Tibial artery (tissue), 4 donors: ENCODE measurements around the gene RAP1GAP2.
A peak's percentile ranks its signal among the peaks of the same experiment; 100 is the strongest.
"Not testable (repeated sequence)": the region's sequence is repeated elsewhere in the genome, so short reads cannot be mapped to it uniquely, and the experiment has no call there.

ENCODE experiments used
- DNase-seq, 2 donors: peaks; one replicate each; pipeline ENCODE4 v3.0.0-alpha.2; 2019
- H3K27ac ChIP-seq, 2 donors: fragments of 200-600 bp; sonication (generic) in 1 of 2; 1 replicate in 1 of 2; 2 replicates in 1 of 2; pipeline ENCODE4 v1.5.1; 2018 to 2019; ENCODE audit warnings: mild to moderate bottlenecking in 1 of 2
- H3K27me3 ChIP-seq, 2 donors: fragments of 200-600 bp; sonication (generic) in 1 of 2; one replicate each; pipeline versions ENCODE4 v1.5.1 to v1.6.0; 2016 to 2019
- H3K36me3 ChIP-seq, 3 donors: fragments of 200-600 bp; sonication (generic) in 2 of 3; one replicate each; pipeline ENCODE4 v1.5.1; 2016 to 2019; ENCODE audit warnings: mild to moderate bottlenecking in 2 of 3
- H3K4me1 ChIP-seq, 4 donors: fragments of 200-600 bp; sonication (generic) in 2 of 4; 1 replicate in 3 of 4; 2 replicates in 1 of 4; pipeline ENCODE4 v1.5.1; 2016 to 2019
- H3K4me3 ChIP-seq, 2 donors: fragments of 200-600 bp; sonication (generic) in 1 of 2; 1 replicate in 1 of 2; 2 replicates in 1 of 2; pipeline ENCODE4 v1.5.1; 2018 to 2019; ENCODE audit warnings: mild to moderate bottlenecking in 2 of 2
- H3K9me3 ChIP-seq, 3 donors: fragments of 200-600 bp; sonication (generic) in 1 of 3; one replicate each; pipeline ENCODE4 v1.5.1; 2016 to 2019
- intact Hi-C: fragments of 100-400 bp; cut with DNase I; formaldehyde crosslinking; loops from one replicate; pipeline ENCODE4 v1.15.0; 2023; ENCODE audit warnings: low total_unique reads
- TF ChIP-seq, protein P1 (sequence below), 2 experiments: fragments of 200-600 bp in 1 of 2; fragments of 450-650 bp in 1 of 2; IDR thresholded peaks; one replicate each; pipeline ENCODE4 v1.5.1; 2017 to 2019; ENCODE audit warnings: antibody characterized with exemption in 2 of 2, mild to moderate bottlenecking in 1 of 2, moderate library complexity in 1 of 2

The RAP1GAP2 gene

DNA sequence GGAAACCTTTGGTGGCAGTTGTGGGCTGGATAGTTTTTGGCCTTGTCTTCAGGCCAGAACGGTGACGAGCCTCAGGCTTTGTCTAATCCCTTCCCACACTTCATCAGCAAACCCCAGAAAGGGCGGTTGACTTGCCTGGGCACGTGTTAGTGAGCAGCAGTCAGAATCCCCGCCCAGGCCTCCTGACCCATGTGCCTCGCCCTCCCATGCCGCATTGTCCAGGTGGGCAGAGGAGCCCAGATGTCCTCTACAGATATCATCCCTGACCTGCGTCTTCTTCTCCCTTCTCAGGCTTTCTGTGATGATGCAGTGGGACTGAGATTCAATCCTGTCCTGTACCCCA lies 184.6 kb downstream of the RAP1GAP2 start:
- TF ChIP-seq, protein P1, sequence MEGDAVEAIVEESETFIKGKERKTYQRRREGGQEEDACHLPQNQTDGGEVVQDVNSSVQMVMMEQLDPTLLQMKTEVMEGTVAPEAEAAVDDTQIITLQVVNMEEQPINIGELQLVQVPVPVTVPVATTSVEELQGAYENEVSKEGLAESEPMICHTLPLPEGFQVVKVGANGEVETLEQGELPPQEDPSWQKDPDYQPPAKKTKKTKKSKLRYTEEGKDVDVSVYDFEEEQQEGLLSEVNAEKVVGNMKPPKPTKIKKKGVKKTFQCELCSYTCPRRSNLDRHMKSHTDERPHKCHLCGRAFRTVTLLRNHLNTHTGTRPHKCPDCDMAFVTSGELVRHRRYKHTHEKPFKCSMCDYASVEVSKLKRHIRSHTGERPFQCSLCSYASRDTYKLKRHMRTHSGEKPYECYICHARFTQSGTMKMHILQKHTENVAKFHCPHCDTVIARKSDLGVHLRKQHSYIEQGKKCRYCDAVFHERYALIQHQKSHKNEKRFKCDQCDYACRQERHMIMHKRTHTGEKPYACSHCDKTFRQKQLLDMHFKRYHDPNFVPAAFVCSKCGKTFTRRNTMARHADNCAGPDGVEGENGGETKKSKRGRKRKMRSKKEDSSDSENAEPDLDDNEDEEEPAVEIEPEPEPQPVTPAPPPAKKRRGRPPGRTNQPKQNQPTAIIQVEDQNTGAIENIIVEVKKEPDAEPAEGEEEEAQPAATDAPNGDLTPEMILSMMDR (IDR thresholded peaks at IDR 0.05): no peak
- Histone ChIP-seq H3K9me3 (no peaks in the 10 kb centered on the region), H3K4me1 (peaks cover 0 to 13% (median 3%) of the 10 kb centered on the region in 4 donors), H3K27ac (no peak overlapping the region), H3K4me3 (no peak overlapping the region), H3K27me3 (no peaks in the 10 kb centered on the region), H3K36me3 (peaks cover 0 to 37% (median 9%) of the 10 kb centered on the region in 3 donors)
- intact Hi-C loops: no loop called here
- peak in 1 of 2 donors; percentile 29 for DNase-seq

GRCh38 chr17:2981325-2981724 lies 185.1 kb downstream of the RAP1GAP2 start:
- DNase-seq: peak in 1 of 2 donors; percentile 20
- H3K36me3 ChIP-seq: peaks cover 0 to 38% (median 9%) of the 10 kb centered on the region in 3 donors
- no peaks in the 10 kb centered on the region for H3K9me3 ChIP-seq
- intact Hi-C loops: no loop called here
- peaks cover 0 to 13% (median 3%) of the 10 kb centered on the region in 4 donors for H3K4me1 ChIP-seq
- no peak overlapping the region for H3K27ac ChIP-seq
- H3K4me3 ChIP-seq: no peak overlapping the region
- TF ChIP-seq, protein P1 (IDR thresholded peaks at IDR 0.05): no peak
- H3K27me3 ChIP-seq: no peaks in the 10 kb centered on the region

DNA sequence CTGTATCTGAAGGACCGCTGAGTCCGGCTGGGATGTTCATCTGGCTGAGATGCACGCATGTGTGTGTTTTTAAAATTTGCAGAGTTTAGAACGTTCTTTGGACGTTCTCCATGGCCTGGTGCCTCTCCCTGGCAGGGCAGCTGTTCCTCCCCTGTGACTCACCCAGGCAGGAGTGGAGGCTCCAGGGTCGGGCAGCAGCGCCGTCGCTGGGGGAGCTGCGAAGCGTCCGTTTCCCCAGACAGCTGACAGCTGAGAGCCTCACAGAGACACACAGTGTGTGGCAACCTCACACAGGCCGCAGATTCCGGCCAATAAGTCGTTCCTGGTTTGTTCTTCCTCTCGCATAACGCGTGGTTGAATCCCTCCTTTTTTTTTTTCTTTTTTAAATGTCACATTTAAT lies 186.6 kb downstream of the RAP1GAP2 start:
- DNase-seq: peak; percentile 81 to 95
- TF ChIP-seq, protein P1 (IDR thresholded peaks at IDR 0.05): peak; percentile 36 to 55
- Histone ChIP-seq H3K36me3 (peaks cover 0 to 38% (median 9%) of the 10 kb centered on the region in 3 donors), H3K9me3 (no peaks in the 10 kb centered on the region), H3K4me1 (peaks cover 0 to 13% (median 3%) of the 10 kb centered on the region in 4 donors), H3K27me3 (no peaks in the 10 kb centered on the region), H3K27ac (peak overlapping the region; percentile 34 to 57), H3K4me3 (no peak overlapping the region)
- intact Hi-C loops: no loop called here

- Histone ChIP-seq H3K27ac (peak overlapping the region; percentile 34 to 57), H3K4me3 (no peak overlapping the region), H3K4me1 (peaks cover 0 to 13% (median 3%) of the 10 kb centered on the region in 4 donors), H3K27me3 (no peaks in the 10 kb centered on the region), H3K36me3 (peaks cover 0 to 38% (median 9%) of the 10 kb centered on the region in 3 donors), H3K9me3 (no peaks in the 10 kb centered on the region)
- TF ChIP-seq, protein P1 (IDR thresholded peaks at IDR 0.05): no peak
- intact Hi-C loops: no loop called here
- no peak for DNase-seq
Measured at GRCh38 chr17:2983255-2983654, 187.0 kb downstream of the RAP1GAP2 start.

DNA sequence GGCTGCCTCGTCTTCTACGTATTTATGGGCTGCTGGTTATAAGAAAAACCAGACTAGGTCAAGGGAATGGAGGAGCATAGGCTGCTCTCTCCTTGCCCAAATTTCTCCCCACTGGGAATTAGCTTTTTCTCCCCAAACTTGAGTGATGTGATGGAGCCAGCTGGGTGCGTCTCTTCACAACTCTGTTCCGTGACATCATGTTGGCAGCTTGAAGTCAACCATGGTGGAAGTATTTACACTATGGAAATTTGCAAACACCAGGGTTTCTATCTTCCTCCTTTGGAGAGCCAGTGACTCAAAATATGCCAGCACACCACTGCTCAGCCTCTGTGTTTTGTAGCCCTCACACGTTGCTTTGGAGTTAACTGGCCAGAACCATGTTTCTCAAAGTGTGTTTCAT lies 189.1 kb downstream of the RAP1GAP2 start:
- no peak overlapping the region for H3K4me3 ChIP-seq
- no peak overlapping the region for H3K27ac ChIP-seq
- DNase-seq: no peak
- TF ChIP-seq, protein P1 (IDR thresholded peaks at IDR 0.05): no peak
- peaks cover 0 to 13% (median 3%) of the 10 kb centered on the region in 4 donors for H3K4me1 ChIP-seq
- intact Hi-C loops: no loop called here
- no peaks in the 10 kb centered on the region for H3K27me3 ChIP-seq
- no peaks in the 10 kb centered on the region for H3K9me3 ChIP-seq
- peaks cover 0 to 35% (median 9%) of the 10 kb centered on the region in 3 donors for H3K36me3 ChIP-seq

GRCh38 chr17:2986925-2987324 lies 190.7 kb downstream of the RAP1GAP2 start:
- H3K4me3 ChIP-seq: no peak overlapping the region
- peaks cover 0 to 26% (median 0%) of the 10 kb centered on the region in 3 donors for H3K36me3 ChIP-seq
- H3K4me1 ChIP-seq: peaks cover 0 to 13% (median 3%) of the 10 kb centered on the region in 4 donors
- H3K27ac ChIP-seq: no peak overlapping the region
- intact Hi-C loops: no loop called here
- TF ChIP-seq, protein P1 (IDR thresholded peaks at IDR 0.05): no peak
- DNase-seq: no peak
- H3K9me3 ChIP-seq: no peaks in the 10 kb centered on the region
- no peaks in the 10 kb centered on the region for H3K27me3 ChIP-seq

- H3K9me3 ChIP-seq, DNase-seq, H3K27ac ChIP-seq, H3K27me3 ChIP-seq, intact Hi-C loops, H3K4me1 ChIP-seq, H3K4me3 ChIP-seq: not testable (repeated sequence)
- H3K36me3 ChIP-seq: peaks cover 0 to 23% (median 0%) of the 10 kb centered on the region in 3 donors
Measured at GRCh38 chr17:2989396-2989795, 193.2 kb downstream of the RAP1GAP2 start.
